ENCODE results near the gene SMARCC1.

Gene SMARCC1

GRCh38 chr3:47573190-47574172, 208.2 kb downstream of the SMARCC1 start:
- no peak overlapping the region for H3K27ac ChIP-seq (replicated peaks)
- H3K4me3 ChIP-seq (replicated peaks; ENCODE audit: insufficient read depth, low read length) = no peak overlapping the region
- TF ChIP-seq GABPA (IDR thresholded peaks at IDR 0.05; ENCODE audit: low read depth) = no peak
- no peak for TF ChIP-seq POLR2AphosphoS5 (IDR thresholded peaks at IDR 0.05; ENCODE audit: low read depth)
- TF ChIP-seq SPI1 (IDR thresholded peaks at IDR 0.05; ENCODE audit: borderline replicate concordance, low read depth) = peak; percentile 68; the same call in 1 of the 2 replicates
- DNase-seq (ENCODE audit: low read depth in 1 of 2, low spot score in 1 of 2) = no peak
- peaks cover 9% of the 10 kb centered on the region for H3K27me3 ChIP-seq (ENCODE audit: insufficient read depth, poor library complexity, severe bottlenecking)

- TF ChIP-seq POLR2AphosphoS5 (IDR thresholded peaks at IDR 0.05; ENCODE audit: low read depth) (no peak), SPI1 (IDR thresholded peaks at IDR 0.05; ENCODE audit: borderline replicate concordance, low read depth) (no peak), REST (IDR thresholded peaks at IDR 0.05; ENCODE audit: insufficient replicate concordance, low read depth) (no peak), CTCF (IDR thresholded peaks at IDR 0.05; ENCODE audit: insufficient read depth, low read length) (no peak), GABPA (IDR thresholded peaks at IDR 0.05; ENCODE audit: low read depth) (no peak)
- no peak overlapping the region for H3K4me3 ChIP-seq (replicated peaks; ENCODE audit: insufficient read depth, low read length)
- H3K27ac ChIP-seq (replicated peaks) = no peak overlapping the region
- DNase-seq (ENCODE audit: low read depth in 1 of 2, low spot score in 1 of 2) = no peak
- no peaks in the 10 kb centered on the region for H3K27me3 ChIP-seq (ENCODE audit: insufficient read depth, poor library complexity, severe bottlenecking)
These were observed 210.1 kb downstream of the SMARCC1 start for GRCh38 chr3:47571391-47572175.

- Histone ChIP-seq H3K27me3 (ENCODE audit: insufficient read depth, poor library complexity, severe bottlenecking) (no peaks in the 10 kb centered on the region), H3K27ac (replicated peaks) (no peak overlapping the region), H3K4me3 (replicated peaks; ENCODE audit: insufficient read depth, low read length) (no peak overlapping the region)
- TF ChIP-seq SPI1 (IDR thresholded peaks at IDR 0.05; ENCODE audit: borderline replicate concordance, low read depth) (no peak), CTCF (IDR thresholded peaks at IDR 0.05; ENCODE audit: insufficient read depth, low read length) (no peak), GABPA (IDR thresholded peaks at IDR 0.05; ENCODE audit: low read depth) (no peak), POLR2AphosphoS5 (IDR thresholded peaks at IDR 0.05; ENCODE audit: low read depth) (no peak), REST (IDR thresholded peaks at IDR 0.05; ENCODE audit: insufficient replicate concordance, low read depth) (no peak)
- DNase-seq (ENCODE audit: low read depth in 1 of 2, low spot score in 1 of 2) = no peak
These were observed 212.8 kb downstream of the SMARCC1 start for GRCh38 chr3:47568901-47569300.

GRCh38 chr3:47567149-47567548, 214.5 kb downstream of the SMARCC1 start:
- Histone ChIP-seq H3K4me3 (replicated peaks; ENCODE audit: insufficient read depth, low read length) (no peak overlapping the region), H3K27me3 (ENCODE audit: insufficient read depth, poor library complexity, severe bottlenecking) (no peaks in the 10 kb centered on the region), H3K27ac (replicated peaks) (no peak overlapping the region)
- DNase-seq (ENCODE audit: low read depth in 1 of 2, low spot score in 1 of 2) = no peak
- TF ChIP-seq GABPA (IDR thresholded peaks at IDR 0.05; ENCODE audit: low read depth) = no peak
- TF ChIP-seq POLR2AphosphoS5 (IDR thresholded peaks at IDR 0.05; ENCODE audit: low read depth) = no peak
- no peak for TF ChIP-seq CTCF (IDR thresholded peaks at IDR 0.05; ENCODE audit: insufficient read depth, low read length)

Data from HL-60 (cell line).